Endothelial cell of umbilical vein (primary cell): ENCODE data around the gene TMEM179B. TPM values are rescaled to one million over a fixed set of nuclear protein-coding genes. Genes with fewer than 3 reads are reported as not detected.

Source experiments
- BruUV-seq: library from RNA; stranded (reverse); fragments of 400-500 nt; replicated peaks from 2 replicates; lab custom pipeline; 2021; lab: Mats Ljungman, UMichigan
- CTCF ChIA-PET: fragments of 300-600, 350-600 bp; sonication (Branson Sonifier 250); formaldehyde crosslinking; loops from one replicate; lab custom pipeline; 2021; ENCODE audit warnings: antibody characterized with exemption, inconsistent platforms; lab: Charles Lee
- POLR2A ChIA-PET: fragments of 300-600, 350-600 bp; sonication (Branson Sonifier 250); formaldehyde crosslinking; loops from one replicate; lab custom pipeline; 2021; ENCODE audit warnings: antibody characterized with exemption, inconsistent platforms; lab: Charles Lee
- DNase-seq: peaks from one replicate; pipeline ENCODE4 v3.0.0-alpha.2; 2011; ENCODE audit warnings: low read depth, low spot score
- FAIRE-seq: peaks from 2 replicates; lab custom pipeline; 2011; peaks lifted over from hg19 to GRCh38; lab: Jason Lieb, UNC
- H2AFZ ChIP-seq: 2 replicates; pipeline ENCODE4 v1.6.0; 2012; ENCODE audit warnings: low read depth, low read length, control low read depth, inconsistent platforms
- H3K27ac ChIP-seq: 2 replicates; pipeline ENCODE4 v1.5.1; 2011; ENCODE audit warnings: low read depth, mild to moderate bottlenecking, control low read depth, low read length, moderate library complexity; ENCODE audit not compliant: insufficient read depth
- H3K27me3 ChIP-seq, 2 experiments: 2 replicates each; pipeline versions ENCODE4 v1.6.0 to v1.6.1; 2011; ENCODE audit warnings: low read length in 2 of 2, mixed read lengths in 1 of 2; ENCODE audit not compliant: control insufficient read depth in 2 of 2, insufficient read depth in 2 of 2
- H3K36me3 ChIP-seq, 2 experiments: 2 replicates in 1 of 2; 3 replicates in 1 of 2; pipeline ENCODE4 v1.5.1; 2011; ENCODE audit warnings: low read length in 2 of 2, mild to moderate bottlenecking in 1 of 2, moderate library complexity in 1 of 2; ENCODE audit not compliant: control insufficient read depth in 2 of 2, insufficient read depth in 2 of 2; ENCODE audit errors: extremely low read depth in 1 of 2
- H3K4me1 ChIP-seq: 3 replicates; pipeline ENCODE4 v1.5.1; 2011; ENCODE audit warnings: mild to moderate bottlenecking, low read length; ENCODE audit not compliant: control insufficient read depth, insufficient read depth; ENCODE audit errors: extremely low read depth
- H3K4me2 ChIP-seq: 2 replicates; pipeline ENCODE4 v1.6.1; 2011; ENCODE audit warnings: low read length, control low read depth, mixed read lengths; ENCODE audit not compliant: insufficient read depth
- H3K4me3 ChIP-seq, 3 experiments: fragments of 200-600 bp in 1 of 3; sonication (generic), shearing (Covaris generic) in 1 of 3; replicated peaks in 1 of 3; 2 replicates each; pipeline ENCODE4 v1.5.1; 2011 to 2016; ENCODE audit warnings: control low read depth in 3 of 3, low read length in 3 of 3, mild to moderate bottlenecking in 2 of 3, inconsistent platforms in 1 of 3, low read depth in 1 of 3, moderate library complexity in 1 of 3; ENCODE audit not compliant: insufficient read depth in 1 of 3
- H3K79me2 ChIP-seq: 2 replicates; pipeline ENCODE4 v1.6.0; 2012; ENCODE audit warnings: low read length, inconsistent platforms; ENCODE audit not compliant: control insufficient read depth, insufficient read depth
- H3K9ac ChIP-seq: replicated peaks from 2 replicates; pipeline ENCODE3; 2011; ENCODE audit warnings: low read length, control low read depth; ENCODE audit not compliant: insufficient read depth; ENCODE audit errors: extremely low read depth
- H3K9me1 ChIP-seq: replicated peaks from 3 replicates; pipeline ENCODE4 v1.6.0; 2011; ENCODE audit warnings: mild to moderate bottlenecking, low read length; ENCODE audit not compliant: control insufficient read depth, insufficient read depth; ENCODE audit errors: extremely low read depth
- H3K9me3 ChIP-seq: replicated peaks from 2 replicates; pipeline ENCODE4 v1.5.1; 2012; ENCODE audit warnings: low read length, inconsistent platforms; ENCODE audit not compliant: control insufficient read depth, insufficient read depth
- H4K20me1 ChIP-seq: replicated peaks from 2 replicates; pipeline ENCODE3; 2011; ENCODE audit warnings: mild to moderate bottlenecking, low read length; ENCODE audit not compliant: control insufficient read depth, insufficient read depth; ENCODE audit errors: extremely low read depth
- EZH2 ChIP-seq: IDR thresholded peaks from 2 replicates; pipeline ENCODE4 v1.6.1; 2012; ENCODE audit warnings: borderline replicate concordance, low read depth, mild to moderate bottlenecking, moderate library complexity, low read length, inconsistent platforms; ENCODE audit not compliant: severe bottlenecking
- FOS ChIP-seq: IDR thresholded peaks from 2 replicates; pipeline ENCODE4 v1.6.1; 2011; ENCODE audit warnings: mild to moderate bottlenecking, low read length, moderate library complexity, borderline replicate concordance; ENCODE audit not compliant: insufficient read depth
- GATA2 ChIP-seq: IDR thresholded peaks from 2 replicates; pipeline ENCODE4 v1.7.0; 2011; ENCODE audit warnings: low read depth, mild to moderate bottlenecking, moderate library complexity, mixed read lengths, low read length; ENCODE audit not compliant: insufficient read length, insufficient read depth
- JUN ChIP-seq: IDR thresholded peaks from 2 replicates; pipeline ENCODE4 v1.6.1; 2011; ENCODE audit warnings: borderline replicate concordance, low read depth; ENCODE audit not compliant: insufficient read length, insufficient read depth
- MAX ChIP-seq: IDR thresholded peaks from 2 replicates; pipeline ENCODE4 v1.6.1; 2011; ENCODE audit not compliant: insufficient read depth, insufficient read length
- MYC ChIP-seq: IDR thresholded peaks from one replicate; pipeline ENCODE4 v1.6.1; 2011; ENCODE audit warnings: mild to moderate bottlenecking, low read depth, low read length
- POLR2A ChIP-seq: IDR thresholded peaks from 2 replicates; pipeline ENCODE4 v1.6.1; 2012; ENCODE audit warnings: low read depth, mild to moderate bottlenecking, control low read depth, low read length
- POLR2AphosphoS5 ChIP-seq: IDR thresholded peaks from 2 replicates; pipeline ENCODE4 v1.6.1; 2012; ENCODE audit warnings: low read depth, mild to moderate bottlenecking, control low read depth, low read length, moderate library complexity; ENCODE audit not compliant: insufficient read depth
- dilution Hi-C: fragments of 300-500 bp; cut with MboI; formaldehyde crosslinking; loops from one replicate; pipeline ENCODE4 v1.15.0; 2019; ENCODE audit warnings: low sequenced_read_pairs; ENCODE audit not compliant: extremely low pct_ligation_motif_present
- intact Hi-C: fragments of 100-400 bp; cut with micrococcal nuclease; formaldehyde crosslinking; loops from one replicate; pipeline ENCODE4 v1.10.0; 2022
- polyA plus RNA-seq, 4 experiments: library from polyadenylated mRNA; depleted of rRNA in 3 of 4; stranded (reverse) in 3 of 4; unstranded in 1 of 4; fragments of >200 nt; gene quantifications; 2 replicates each; pipeline versions ENCODE4 v1.2.1 to v1.2.3, GENCODE V29; 2011 to 2012; ENCODE audit warnings: missing spikeins in 1 of 4
- total RNA-seq: library from RNA; stranded (reverse); gene quantifications from 2 replicates; pipeline ENCODE4 v1.2.3, GENCODE V29; 2021
- TF ChIP-seq, protein P1 (sequence below), 2 donors: IDR thresholded peaks; 1 replicate in 1 of 2; 2 replicates in 1 of 2; pipeline ENCODE4 v1.5.1; 2011; ENCODE audit warnings: low read length in 2 of 2, mild to moderate bottlenecking in 2 of 2, moderate library complexity in 2 of 2, control low read depth in 1 of 2, inconsistent platforms in 1 of 2, low read depth in 1 of 2; ENCODE audit not compliant: insufficient read depth in 1 of 2; ENCODE audit errors: extremely low read depth in 1 of 2

TMEM179B gene
- total and polyA plus RNA-seq, 2 donors (not counting 3 experiments of a cell fraction or from before 2014, with no cell fraction given): 27.6 to 102 TPM

DNA sequence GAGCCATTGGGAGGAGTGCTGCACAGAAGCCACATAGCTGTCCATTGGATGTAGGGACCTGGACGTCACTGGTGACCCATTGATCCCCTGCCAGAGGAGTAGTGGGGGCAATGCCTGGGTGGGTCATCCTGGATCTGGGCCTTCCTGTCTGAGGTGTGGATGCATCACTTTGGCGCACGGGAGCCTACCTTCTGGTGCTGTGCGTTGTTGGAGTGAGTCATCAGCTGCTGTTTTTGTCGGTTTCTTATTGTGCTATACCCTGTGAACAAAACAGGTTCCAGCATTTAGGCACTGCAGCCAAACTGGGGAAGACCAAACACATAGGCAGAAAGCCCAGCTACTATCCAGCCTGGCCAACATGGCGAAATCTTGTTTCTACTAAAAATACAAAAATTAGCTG is 12.8 kb upstream of the TMEM179B start:
- no peaks in the 10 kb centered on the region for H3K27me3 ChIP-seq
- no peaks in the 10 kb centered on the region for H3K9me1 ChIP-seq
- DNase-seq (no peak), FAIRE-seq (no peak)
- CTCF ChIA-PET: interaction anchor here (0.7 to 5.2 kb wide), 2 partner anchors 12 to 26 kb away, joined by 4 to 41 read pairs; no protein-coding TSS in a partner anchor
- dilution Hi-C loops (no loop called here), intact Hi-C loops (loop anchor here (5.0 kb wide), 1 partner anchor 108 kb away; the partner anchor contains the start of gene SLC3A2)
- H3K4me2 ChIP-seq: no peak overlapping the region
- no peak overlapping the region for H3K4me3 ChIP-seq
- no peak overlapping the region for H3K27ac ChIP-seq
- H3K36me3 ChIP-seq: peaks cover 0 to 19% of the 10 kb centered on the region in 2 experiments
- no peak overlapping the region for H2AFZ ChIP-seq
- H3K79me2 ChIP-seq: peaks cover 2% of the 10 kb centered on the region
- no peak overlapping the region for H3K9ac ChIP-seq
- POLR2A ChIA-PET: interaction anchor here (0.7 to 1.4 kb wide), 2 partner anchors 21 to 230 kb away, joined by 4 to 5 read pairs; partner anchors contain the start of gene ZBTB3
- no peaks in the 10 kb centered on the region for H4K20me1 ChIP-seq
- TF ChIP-seq MYC (no peak), MAX (no peak), POLR2A (no peak), JUN (no peak), FOS (no peak), POLR2AphosphoS5 (no peak), GATA2 (no peak), EZH2 (no peak)
- TF ChIP-seq, protein P1, sequence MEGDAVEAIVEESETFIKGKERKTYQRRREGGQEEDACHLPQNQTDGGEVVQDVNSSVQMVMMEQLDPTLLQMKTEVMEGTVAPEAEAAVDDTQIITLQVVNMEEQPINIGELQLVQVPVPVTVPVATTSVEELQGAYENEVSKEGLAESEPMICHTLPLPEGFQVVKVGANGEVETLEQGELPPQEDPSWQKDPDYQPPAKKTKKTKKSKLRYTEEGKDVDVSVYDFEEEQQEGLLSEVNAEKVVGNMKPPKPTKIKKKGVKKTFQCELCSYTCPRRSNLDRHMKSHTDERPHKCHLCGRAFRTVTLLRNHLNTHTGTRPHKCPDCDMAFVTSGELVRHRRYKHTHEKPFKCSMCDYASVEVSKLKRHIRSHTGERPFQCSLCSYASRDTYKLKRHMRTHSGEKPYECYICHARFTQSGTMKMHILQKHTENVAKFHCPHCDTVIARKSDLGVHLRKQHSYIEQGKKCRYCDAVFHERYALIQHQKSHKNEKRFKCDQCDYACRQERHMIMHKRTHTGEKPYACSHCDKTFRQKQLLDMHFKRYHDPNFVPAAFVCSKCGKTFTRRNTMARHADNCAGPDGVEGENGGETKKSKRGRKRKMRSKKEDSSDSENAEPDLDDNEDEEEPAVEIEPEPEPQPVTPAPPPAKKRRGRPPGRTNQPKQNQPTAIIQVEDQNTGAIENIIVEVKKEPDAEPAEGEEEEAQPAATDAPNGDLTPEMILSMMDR (IDR thresholded peaks at IDR 0.05; ENCODE audit: extremely low read depth in 1 of 2, insufficient read depth in 1 of 2, low read depth in 1 of 2, low read length in 2 of 2): no peak
- peaks cover 11% of the 10 kb centered on the region for H3K4me1 ChIP-seq
- no peaks in the 10 kb centered on the region for H3K9me3 ChIP-seq
- BruUV-seq: no TSS peak
